Osteoblast (primary cell): ENCODE data around the gene GPR82. TPM values are rescaled to one million over a fixed set of nuclear protein-coding genes. Genes with fewer than 3 reads are reported as not detected.

Experiments used
- DNase-seq: peaks from one replicate; pipeline ENCODE4 v3.0.0; 2011; ENCODE audit warnings: low spot score, mixed read lengths; ENCODE audit not compliant: insufficient read length; ENCODE audit errors: missing footprints
- H2AFZ ChIP-seq: 2 replicates; pipeline ENCODE4 v1.6.0; 2011; ENCODE audit warnings: mild to moderate bottlenecking, low read length
- H3K27ac ChIP-seq: 2 replicates; pipeline ENCODE4 v1.5.1; 2011; ENCODE audit warnings: mild to moderate bottlenecking, low read depth, low read length, moderate library complexity
- H3K27me3 ChIP-seq: 2 replicates; pipeline ENCODE4 v1.6.0; 2012; ENCODE audit warnings: mild to moderate bottlenecking, control low read depth, inconsistent platforms, low read length, moderate library complexity; ENCODE audit not compliant: insufficient read depth
- H3K36me3 ChIP-seq: 2 replicates; pipeline ENCODE4 v1.5.1; 2011; ENCODE audit warnings: mild to moderate bottlenecking, low read length, control low read depth, moderate library complexity; ENCODE audit not compliant: insufficient read depth
- H3K4me1 ChIP-seq: 2 replicates; pipeline ENCODE4 v1.5.1; 2011; ENCODE audit warnings: mild to moderate bottlenecking, low read length, control low read depth, moderate library complexity; ENCODE audit not compliant: insufficient read depth
- H3K4me2 ChIP-seq: 2 replicates; pipeline ENCODE4 v1.6.0; 2011; ENCODE audit warnings: mild to moderate bottlenecking, low read length; ENCODE audit not compliant: insufficient read depth
- H3K4me3 ChIP-seq: fragments of 200-600 bp; sonication (generic); 3 replicates; pipeline ENCODE4 v1.5.1; 2012; ENCODE audit warnings: mild to moderate bottlenecking, low read length, inconsistent platforms; ENCODE audit not compliant: insufficient read depth
- H3K79me2 ChIP-seq: 2 replicates; pipeline ENCODE4 v1.6.0; 2012; ENCODE audit warnings: mild to moderate bottlenecking, low read length, control low read depth, inconsistent platforms; ENCODE audit not compliant: insufficient read depth
- H3K9me3 ChIP-seq: 2 replicates; pipeline ENCODE4 v1.5.1; 2011; ENCODE audit warnings: low read depth, low read length, control low read depth
- H4K20me1 ChIP-seq: 2 replicates; pipeline ENCODE4 v1.6.0; 2012; ENCODE audit warnings: mild to moderate bottlenecking, low read length, control low read depth; ENCODE audit not compliant: insufficient read depth
- total RNA-seq: library from RNA; depleted of rRNA; stranded (reverse); fragments of >200 nt; gene quantifications from 2 replicates; pipeline ENCODE4 v1.2.3, GENCODE V29; 2012
- TF ChIP-seq, protein P1 (sequence below): IDR thresholded peaks from 2 replicates; pipeline ENCODE4 v1.5.1; 2011; ENCODE audit warnings: mild to moderate bottlenecking, low read depth, low read length, moderate library complexity; ENCODE audit errors: extremely low read depth

The GPR82 gene
- total RNA-seq, 1 donor, result not detected

GRCh38 chrX:41722214-41722613 is 1.8 kb upstream of the GPR82 start:
- no peak overlapping the region for H3K27ac ChIP-seq
- no peak overlapping the region for H3K4me3 ChIP-seq
- TF ChIP-seq, protein P1, sequence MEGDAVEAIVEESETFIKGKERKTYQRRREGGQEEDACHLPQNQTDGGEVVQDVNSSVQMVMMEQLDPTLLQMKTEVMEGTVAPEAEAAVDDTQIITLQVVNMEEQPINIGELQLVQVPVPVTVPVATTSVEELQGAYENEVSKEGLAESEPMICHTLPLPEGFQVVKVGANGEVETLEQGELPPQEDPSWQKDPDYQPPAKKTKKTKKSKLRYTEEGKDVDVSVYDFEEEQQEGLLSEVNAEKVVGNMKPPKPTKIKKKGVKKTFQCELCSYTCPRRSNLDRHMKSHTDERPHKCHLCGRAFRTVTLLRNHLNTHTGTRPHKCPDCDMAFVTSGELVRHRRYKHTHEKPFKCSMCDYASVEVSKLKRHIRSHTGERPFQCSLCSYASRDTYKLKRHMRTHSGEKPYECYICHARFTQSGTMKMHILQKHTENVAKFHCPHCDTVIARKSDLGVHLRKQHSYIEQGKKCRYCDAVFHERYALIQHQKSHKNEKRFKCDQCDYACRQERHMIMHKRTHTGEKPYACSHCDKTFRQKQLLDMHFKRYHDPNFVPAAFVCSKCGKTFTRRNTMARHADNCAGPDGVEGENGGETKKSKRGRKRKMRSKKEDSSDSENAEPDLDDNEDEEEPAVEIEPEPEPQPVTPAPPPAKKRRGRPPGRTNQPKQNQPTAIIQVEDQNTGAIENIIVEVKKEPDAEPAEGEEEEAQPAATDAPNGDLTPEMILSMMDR, result no peak
- H3K4me2 ChIP-seq, result no peak overlapping the region
- H3K4me1 ChIP-seq, result peaks cover 7% of the 10 kb centered on the region
- no peak for DNase-seq
- H3K79me2 ChIP-seq, result no peaks in the 10 kb centered on the region
- no peaks in the 10 kb centered on the region for H4K20me1 ChIP-seq
- H3K9me3 ChIP-seq, result no peaks in the 10 kb centered on the region
- no peak overlapping the region for H2AFZ ChIP-seq
- no peaks in the 10 kb centered on the region for H3K27me3 ChIP-seq
- H3K36me3 ChIP-seq, result no peaks in the 10 kb centered on the region

- no peak for DNase-seq
- Histone ChIP-seq H2AFZ (no peak overlapping the region), H4K20me1 (no peaks in the 10 kb centered on the region)
Measured at GRCh38 chrX:41722816-41723618, 964 bp upstream of the GPR82 start.

DNA sequence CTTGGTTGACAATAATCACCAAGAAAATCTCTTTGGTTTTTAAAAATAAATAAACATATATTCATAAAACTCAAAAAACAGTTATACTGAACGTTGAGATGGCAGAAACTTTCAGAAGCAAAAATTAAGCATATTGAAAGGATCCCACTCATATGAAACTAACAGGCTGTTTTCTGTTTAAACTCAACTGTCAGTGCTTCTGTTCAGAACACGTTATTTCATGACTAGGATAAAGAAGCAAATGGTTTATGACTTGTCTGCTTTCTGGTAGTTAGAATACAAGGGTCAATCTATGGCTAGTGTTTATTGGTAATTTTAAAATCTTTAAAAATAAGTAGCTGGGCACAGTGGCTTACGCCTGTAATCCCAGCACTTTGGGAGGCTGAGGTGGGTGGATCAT is 4.1 kb downstream of the GPR82 start:
- H3K79me2 ChIP-seq, result no peaks in the 10 kb centered on the region
- no peak for DNase-seq
- H3K4me2 ChIP-seq, result no peak overlapping the region
- no peaks in the 10 kb centered on the region for H3K9me3 ChIP-seq
- H4K20me1 ChIP-seq, result no peaks in the 10 kb centered on the region
- H2AFZ ChIP-seq, result no peak overlapping the region
- no peaks in the 10 kb centered on the region for H3K36me3 ChIP-seq
- TF ChIP-seq, protein P1, result no peak
- H3K4me1 ChIP-seq, result no peaks in the 10 kb centered on the region
- H3K27me3 ChIP-seq, result no peaks in the 10 kb centered on the region
- H3K4me3 ChIP-seq, result no peak overlapping the region
- H3K27ac ChIP-seq, result no peak overlapping the region

More at GRCh38 chrX:41722816-41723618, 964 bp upstream of the GPR82 start:
- no peaks in the 10 kb centered on the region for H3K79me2 ChIP-seq
- H3K4me1 ChIP-seq, result peaks cover 7% of the 10 kb centered on the region
- no peak overlapping the region for H3K4me2 ChIP-seq
- no peaks in the 10 kb centered on the region for H3K9me3 ChIP-seq
- no peaks in the 10 kb centered on the region for H3K36me3 ChIP-seq
- TF ChIP-seq, protein P1, result no peak
- H3K4me3 ChIP-seq, result no peak overlapping the region
- peak overlapping the region; percentile 56 for H3K27ac ChIP-seq
- no peaks in the 10 kb centered on the region for H3K27me3 ChIP-seq

- no peak overlapping the region for H2AFZ ChIP-seq
- no peaks in the 10 kb centered on the region for H4K20me1 ChIP-seq
- H3K27me3 ChIP-seq, result no peaks in the 10 kb centered on the region
- H3K4me3 ChIP-seq, result no peak overlapping the region
- no peak overlapping the region for H3K27ac ChIP-seq
- H3K36me3 ChIP-seq, result no peaks in the 10 kb centered on the region
- H3K9me3 ChIP-seq, result no peaks in the 10 kb centered on the region
- no peak for DNase-seq
- TF ChIP-seq, protein P1, result no peak
- no peak overlapping the region for H3K4me2 ChIP-seq
- H3K4me1 ChIP-seq, result no peaks in the 10 kb centered on the region
- no peaks in the 10 kb centered on the region for H3K79me2 ChIP-seq
Measured at GRCh38 chrX:41730081-41730480, 6.1 kb downstream of the GPR82 start.
